ENCODE data around the gene RUNDC1.
"Not testable (repeated sequence)": the region's sequence is repeated elsewhere in the genome, so short reads cannot be mapped to it uniquely, and the experiment has no call there.

The RUNDC1 gene

DNA sequence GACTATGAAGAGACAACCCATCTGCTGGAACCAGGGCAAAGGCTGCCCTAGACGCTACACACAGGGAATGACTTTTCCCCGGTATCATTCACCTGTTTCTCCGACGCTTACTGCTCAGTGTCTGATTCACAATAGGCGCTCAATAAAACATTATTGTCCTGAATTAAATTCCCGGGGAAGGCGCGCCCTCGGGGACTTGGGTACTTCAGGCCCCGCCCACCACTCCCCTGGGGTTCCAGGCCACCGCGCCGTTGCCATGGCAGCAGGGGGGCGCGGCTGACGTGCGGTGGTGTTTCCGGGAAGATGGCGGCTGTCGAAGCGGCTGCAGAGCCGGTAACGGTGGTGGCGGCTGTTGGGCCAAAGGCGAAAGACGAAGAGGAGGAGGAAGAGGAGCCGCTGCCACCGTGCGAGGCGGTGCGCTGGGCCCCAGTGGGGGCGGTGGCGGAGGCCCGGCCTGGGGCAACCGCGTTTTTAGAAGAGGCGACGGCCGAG, at the start of gene RUNDC1:
RUNDC1 (plus strand) TSS at position 292 of the 492 bp plus-strand sequence; CDS start at position 304, 12 bp downstream.
- peak; percentile 21 for DNase-seq (ENCODE audit: low read depth, low spot score)

DNA sequence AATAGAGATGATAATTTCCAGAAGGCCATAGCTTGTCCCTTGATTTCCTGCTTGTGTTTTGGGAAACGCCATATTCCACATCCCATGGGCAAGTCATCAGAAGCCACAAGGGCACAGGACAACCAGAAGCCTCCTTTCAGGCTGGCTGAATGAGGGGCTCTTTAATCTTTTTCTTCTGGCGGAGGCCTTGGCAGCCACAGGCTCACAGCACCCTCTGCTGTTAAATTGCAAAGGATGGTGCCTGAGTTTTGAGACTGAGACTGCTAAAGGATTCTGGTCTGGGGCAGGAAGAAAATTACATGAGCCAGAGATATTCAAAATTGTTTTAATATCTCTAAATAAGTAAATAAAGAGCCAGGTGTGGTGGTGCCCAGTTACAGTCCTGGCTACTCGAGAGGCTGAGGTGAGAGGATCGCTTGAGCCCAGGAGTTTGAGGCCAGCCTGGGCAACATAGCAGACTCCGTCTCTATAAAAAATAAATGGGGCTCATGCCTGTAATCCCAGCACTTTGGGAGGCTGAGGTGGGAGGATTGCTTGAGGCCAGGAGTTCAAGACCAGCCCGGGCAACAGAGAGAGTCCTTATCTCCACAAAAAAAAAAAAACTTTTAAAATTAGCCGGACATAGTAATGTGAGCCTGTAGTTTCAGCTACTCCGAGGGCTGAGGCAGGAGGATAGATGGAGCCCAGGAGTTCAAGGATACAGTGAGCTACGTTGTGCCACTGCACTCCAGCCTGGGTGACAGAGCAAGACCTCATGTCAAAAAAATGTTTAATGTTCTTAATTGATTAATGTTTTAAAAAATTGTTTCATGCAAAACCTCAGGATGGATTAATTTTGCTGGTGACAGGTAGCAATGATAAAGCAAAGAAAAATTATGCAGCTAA, 42.4 kb upstream of the RUNDC1 start:
- DNase-seq (ENCODE audit: low read depth, low spot score), result peak; percentile 13

DNA sequence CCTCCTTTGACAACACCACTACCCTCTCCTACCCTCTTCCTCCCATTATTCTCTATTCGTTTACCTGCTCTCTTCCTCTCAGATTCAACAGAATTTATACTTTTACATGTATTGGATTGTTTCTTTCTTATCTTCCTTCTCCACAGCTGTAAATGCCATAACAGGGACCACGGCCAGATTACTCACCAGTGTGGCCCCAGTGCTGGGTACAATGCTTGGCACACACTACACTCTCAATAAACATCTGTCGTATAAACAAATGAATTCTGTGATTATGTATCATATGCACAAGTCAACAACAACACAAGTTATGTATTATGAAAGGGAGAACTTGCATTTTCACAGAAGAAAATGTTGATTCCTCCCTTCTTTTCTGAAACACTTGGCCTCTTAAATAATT, 36.2 kb upstream of the RUNDC1 start:
- no peak for DNase-seq (ENCODE audit: low read depth, low spot score)

DNA sequence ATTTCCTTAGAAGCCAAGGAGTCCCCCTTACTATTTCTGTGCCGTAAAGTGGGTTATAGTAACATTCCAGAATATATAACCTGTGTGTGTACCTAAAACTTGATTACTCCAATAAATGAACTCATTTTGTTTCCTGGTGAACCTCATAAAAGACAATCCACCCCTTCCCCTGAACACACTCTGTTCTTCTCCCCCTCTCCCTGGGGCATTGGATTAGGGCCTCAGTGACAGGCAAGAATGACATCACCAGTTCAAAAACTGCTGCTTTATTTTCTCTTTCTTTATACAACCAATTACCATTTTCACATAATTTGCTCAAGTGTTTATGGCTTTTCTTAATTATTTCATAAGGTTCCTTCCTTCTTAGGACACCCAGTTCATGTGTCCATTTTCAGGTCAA, 33.6 kb upstream of the RUNDC1 start:
- no peak for DNase-seq (ENCODE audit: low read depth, low spot score)

DNA sequence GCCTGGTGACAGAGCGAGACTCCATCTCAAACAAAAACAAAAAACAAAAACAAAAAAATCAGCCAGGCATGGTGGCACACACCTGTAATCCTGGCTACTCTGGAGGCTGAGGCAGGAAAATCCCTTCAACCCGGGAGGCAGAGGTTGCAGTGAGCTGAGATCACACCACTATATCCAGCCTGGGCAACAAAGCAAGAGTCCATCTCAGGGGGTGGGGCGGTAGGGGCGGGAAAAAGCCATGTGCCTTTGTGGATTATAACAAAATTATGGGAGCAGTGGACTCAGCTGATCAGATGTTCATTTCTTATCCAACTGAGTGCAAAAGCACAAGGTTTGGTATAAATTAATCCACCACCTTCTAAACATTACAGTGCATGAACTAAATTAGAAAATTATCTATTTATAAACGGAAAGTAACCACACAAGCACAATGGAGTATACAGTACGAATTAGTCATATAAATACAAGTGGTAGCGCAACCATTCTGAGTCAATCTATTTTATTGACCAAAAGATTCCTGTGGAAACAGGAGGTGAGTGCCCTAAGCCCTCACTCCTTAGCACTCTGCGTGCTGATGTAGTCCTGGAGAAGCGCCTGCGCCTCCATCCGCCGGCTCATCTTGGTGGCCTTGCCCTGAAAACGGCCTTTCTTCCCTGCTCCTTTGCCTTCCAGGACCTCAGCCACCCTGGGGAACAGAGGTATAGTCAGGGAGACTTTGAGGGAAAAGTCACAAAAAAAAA, 30.2 kb upstream of the RUNDC1 start:
- no peak for DNase-seq (ENCODE audit: low read depth, low spot score)

DNA sequence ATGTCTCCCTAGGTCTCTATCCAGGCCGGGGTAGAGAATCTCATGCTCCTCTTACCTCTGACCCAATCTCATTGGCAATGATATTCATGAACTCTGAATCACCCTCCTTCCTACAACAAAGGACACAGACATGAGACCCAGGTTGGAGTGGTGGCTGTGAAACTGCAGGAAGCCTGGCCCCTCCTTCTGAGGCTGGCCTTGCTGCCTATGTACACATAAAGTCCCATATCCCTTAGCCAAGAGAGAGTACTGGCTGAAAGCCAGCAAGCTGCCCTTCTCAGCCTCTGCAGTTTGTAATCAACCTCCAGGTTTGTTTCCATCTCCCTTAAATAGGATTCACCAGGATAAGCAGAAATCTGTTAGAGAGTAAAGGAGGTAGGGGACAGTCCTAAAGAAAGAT, 26.7 kb upstream of the RUNDC1 start:
- DNase-seq (ENCODE audit: low read depth, low spot score), result no peak

DNA sequence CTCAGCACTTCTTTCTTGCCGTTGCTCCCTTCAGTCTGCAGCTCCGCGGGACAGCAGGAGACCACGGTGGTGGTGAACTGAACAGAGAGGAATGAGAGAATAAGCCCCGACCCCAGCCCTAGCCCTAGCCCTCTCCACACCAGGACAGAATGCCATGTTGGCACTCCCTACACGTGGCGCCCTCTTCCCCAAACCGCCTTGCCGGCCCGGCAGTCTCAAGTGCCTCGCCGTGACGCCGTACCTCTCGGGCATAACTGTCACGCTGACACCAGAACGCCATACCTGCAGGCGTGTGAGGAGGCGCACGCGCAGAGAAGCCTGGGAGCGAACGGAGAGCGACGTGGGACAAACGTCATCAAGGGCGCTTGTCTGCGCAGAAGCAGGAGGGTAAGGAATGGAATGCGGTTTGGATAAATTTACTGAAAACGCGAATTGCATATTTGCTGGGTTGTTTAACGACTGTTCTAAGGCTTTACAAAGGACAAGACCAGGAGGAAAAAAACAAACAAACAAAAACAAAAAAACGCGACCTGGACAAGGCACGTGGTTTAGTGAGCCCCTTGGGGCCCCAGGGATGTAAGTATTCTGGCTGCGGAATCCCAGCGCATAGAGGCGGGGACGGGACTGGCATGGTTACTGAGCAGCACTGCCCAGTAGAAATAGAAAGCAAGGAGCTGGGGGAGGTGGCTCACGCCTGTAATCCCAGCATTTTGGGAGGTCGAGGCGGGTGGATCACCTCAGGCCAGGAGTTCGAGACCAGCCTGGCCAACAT, 16.0 kb upstream of the RUNDC1 start, which contains the start of gene AARSD1:
AARSD1 (minus strand) TSS at position 294 of the 772 bp plus-strand sequence; CDS start at position 280, 14 bp downstream.
- DNase-seq (ENCODE audit: low read depth, low spot score), result peak; percentile 77

DNA sequence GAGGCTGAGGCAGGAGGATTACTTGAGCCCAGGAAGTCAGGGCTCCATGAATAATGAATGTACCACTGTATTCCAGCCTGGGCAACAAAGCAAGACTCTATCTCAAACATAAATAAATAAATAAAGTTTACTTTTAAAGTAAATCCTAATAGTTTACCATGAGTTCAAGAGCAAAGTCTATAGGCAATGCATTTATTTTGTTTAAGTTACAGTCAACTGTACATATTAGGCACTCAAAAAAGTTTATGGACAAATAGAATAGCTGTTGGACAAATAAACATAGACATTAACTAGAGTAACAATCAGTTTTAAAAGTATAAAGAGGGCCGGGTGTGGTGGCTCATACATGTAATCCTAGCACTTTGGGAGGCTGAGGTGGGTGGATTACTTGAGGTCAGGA, 12.4 kb upstream of the RUNDC1 start:
- DNase-seq (ENCODE audit: low read depth, low spot score), result no peak

DNA sequence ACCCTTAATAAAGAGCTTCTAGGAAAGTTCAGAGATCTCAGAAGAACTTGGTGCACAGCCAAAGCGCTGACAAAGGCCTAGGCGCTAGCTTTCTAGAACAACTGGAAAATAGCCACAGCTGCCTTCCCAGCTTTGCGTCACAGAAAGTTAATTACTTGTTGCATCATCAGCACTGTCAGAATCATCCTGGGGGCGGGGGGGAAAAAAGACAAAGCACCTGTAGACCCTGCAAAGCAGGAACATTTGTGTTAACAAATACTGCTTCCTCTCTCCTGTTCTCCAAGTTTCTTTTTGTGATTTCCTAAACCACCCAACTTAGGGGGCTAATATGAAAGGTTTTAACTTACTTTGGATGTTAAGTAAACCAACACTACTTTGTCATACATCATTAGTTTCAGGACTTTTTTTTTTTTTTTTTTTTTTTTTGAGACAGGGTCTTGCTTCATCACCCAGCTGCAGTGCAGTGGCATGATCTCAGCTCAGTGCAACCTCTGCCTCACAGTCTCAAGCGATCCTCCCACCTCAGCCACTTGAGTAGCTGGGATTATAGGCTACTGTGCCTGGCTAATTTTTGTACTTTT, 11.3 kb upstream of the RUNDC1 start:
- DNase-seq (ENCODE audit: low read depth, low spot score), result no peak

DNA sequence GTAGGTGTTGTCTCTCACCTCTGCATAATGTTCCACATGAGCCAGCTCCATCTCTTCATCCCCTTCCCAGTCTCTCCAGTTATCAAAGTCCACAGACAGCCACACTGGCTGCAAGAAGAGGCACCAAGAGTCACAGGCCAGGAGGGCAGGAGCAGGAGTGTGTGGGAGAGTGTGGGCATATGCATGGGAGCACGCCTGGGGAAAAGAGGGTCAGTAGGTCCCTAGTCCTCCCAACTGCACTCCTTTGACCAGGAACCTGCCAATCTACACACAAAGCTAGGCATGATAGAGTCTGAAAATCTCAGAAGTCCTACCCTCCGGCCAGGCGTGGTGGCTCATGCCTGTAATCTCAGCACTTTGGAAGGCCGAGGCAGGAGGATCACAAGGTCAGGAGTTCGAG, 8.8 kb upstream of the RUNDC1 start:
- no peak for DNase-seq (ENCODE audit: low read depth, low spot score)

DNA sequence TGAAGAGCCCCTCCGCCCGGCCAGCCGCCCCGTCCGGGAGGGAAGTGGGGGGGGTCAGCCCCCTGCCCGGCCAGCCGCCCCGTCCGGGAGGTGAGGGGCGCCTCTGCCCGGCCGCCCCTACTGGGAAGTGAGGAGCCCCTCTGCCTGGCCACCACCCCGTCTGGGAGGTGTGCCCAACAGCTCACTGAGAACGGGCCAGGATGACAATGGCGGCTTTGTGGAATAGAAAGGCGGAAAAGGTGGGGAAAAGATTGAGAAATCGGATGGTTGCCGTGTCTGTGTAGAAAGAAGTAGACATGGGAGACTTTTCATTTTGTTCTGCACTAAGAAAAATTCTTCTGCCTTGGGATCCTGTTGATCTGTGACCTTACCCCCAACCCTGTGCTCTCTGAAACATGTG, 7.0 kb upstream of the RUNDC1 start:
- DNase-seq (ENCODE audit: low read depth, low spot score), result not testable (repeated sequence)

DNA sequence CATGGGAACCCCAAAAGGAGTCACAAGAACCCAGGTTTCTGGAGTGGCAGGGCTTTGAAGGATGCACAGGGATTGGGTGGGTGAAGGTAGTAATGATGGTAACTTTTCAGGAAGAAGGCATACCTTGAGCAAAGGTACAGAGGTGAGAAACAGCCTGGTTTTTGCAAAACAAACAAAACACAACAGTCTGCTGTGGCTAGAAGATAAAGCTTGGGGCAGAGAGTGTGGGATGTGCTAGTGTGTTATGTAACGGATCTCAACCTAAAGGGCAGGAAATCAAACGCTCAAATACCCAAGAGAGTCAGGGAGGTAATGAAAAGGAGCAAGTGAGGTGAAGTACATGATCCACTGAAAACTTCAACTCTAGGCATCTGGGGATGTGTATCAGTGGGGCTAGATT, 5.1 kb upstream of the RUNDC1 start:
- no peak for DNase-seq (ENCODE audit: low read depth, low spot score)

DNA sequence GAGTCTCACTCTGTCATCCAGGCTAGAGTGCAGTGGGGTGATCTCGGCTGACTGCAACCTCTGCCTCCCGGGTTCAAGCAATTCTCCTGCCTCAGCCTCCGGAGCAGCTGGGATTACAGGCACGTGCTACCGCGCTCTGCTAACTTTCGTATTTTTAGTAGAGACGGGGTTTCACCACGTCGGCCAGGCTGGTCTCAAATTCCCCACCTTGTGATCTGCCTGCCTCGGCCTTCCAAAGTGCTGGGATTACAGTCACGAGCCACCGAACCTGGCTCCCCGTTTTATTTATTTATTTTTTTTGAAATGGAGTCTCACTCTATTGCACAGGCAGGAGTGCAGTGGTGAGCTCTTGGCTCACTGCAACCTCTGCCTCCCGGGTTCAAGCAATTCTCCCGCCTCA, 4.7 kb upstream of the RUNDC1 start:
- DNase-seq (ENCODE audit: low read depth, low spot score), result not testable (repeated sequence)

DNA sequence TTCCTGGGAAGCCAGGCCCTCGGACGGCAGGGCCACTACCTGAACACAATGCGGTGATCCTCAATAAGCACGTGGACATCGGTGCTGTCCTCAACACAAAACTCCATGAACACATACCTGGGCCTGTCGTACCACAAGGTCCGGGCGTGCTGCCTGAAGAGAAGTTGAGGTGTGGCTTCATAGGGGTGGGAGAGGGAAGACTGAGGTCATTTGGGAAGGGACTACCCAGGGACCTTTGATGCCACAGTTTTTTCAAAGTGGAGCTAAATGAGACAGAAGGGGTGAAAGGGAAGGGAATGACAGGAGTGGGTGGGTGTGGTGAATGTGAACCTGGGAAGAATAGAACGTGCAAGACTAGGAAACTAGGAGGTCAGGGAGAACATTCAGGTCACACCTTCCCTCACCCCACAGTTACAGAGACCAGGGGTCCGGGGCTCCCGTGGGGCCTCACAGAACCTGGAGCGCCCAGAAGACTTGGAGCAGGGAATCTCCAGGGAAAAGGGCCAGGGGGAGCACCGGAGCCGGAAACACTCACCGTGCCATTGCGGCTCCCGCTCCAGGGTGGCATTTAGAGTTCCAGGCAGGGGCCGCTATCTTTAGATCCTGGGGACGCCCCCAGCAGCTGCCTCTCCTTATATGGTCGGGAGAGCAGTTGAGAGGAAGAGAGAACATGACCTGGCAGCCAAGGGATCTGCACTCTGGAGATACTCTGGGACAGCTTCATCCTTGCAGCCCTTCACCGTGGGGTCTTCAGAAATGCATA, 673 bp upstream of the RUNDC1 start, which contains the start of gene PTGES3L:
PTGES3L (minus strand) TSS at position 570 of the 763 bp plus-strand sequence; CDS start at position 543, 27 bp downstream.
- DNase-seq (ENCODE audit: low read depth, low spot score), result no peak

DNA sequence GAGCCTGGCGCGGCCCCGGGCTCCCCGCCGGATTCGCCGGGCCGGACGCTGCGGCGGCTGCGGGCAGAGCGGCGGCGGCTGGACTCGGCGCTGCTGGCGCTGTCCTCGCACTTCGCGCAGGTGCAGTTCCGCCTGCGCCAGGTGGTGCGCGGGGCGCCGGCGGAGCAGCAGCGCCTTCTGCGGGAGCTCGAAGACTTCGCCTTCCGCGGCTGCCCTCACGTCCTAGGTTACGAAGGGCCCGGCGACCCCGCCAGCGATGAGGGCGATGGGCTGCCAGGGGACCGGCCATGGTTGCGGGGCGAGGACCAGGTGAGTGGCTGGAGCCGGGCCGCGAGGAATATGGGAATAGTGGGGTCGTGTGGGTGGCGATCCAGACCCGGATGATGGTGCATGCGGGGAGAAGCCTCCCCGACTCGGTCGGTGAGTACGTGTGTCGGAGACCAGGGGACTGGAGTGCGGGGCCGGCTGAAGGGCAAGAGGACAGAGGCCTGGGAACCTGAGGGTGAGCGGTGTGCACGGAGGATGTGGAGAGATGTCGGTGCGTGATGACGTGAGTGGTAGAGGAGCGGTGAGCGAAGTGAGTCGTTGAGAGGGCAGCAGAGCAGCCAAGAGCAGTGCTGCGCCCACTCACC, 517 bp downstream of the RUNDC1 start:
- no peak for DNase-seq (ENCODE audit: low read depth, low spot score)

DNA sequence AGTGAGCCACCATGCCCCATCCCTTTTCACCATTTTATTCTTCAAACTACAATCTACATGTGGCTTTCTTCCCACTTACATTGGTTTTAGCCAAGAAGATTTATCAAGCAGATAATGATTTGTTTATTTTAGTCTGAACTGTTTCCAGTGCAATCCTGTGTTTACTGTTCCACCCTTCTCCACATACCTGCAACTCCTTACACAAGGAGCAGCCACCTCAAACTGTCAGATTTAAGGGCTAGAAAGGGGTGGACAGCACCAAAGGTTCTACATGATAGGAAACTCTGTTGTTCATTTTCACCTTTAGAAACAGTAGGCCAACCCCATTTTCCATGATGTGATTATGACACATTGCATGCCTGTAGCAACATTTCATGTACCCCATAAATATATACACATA, 1.9 kb downstream of the RUNDC1 start:
- no peak for DNase-seq (ENCODE audit: low read depth, low spot score)

DNA sequence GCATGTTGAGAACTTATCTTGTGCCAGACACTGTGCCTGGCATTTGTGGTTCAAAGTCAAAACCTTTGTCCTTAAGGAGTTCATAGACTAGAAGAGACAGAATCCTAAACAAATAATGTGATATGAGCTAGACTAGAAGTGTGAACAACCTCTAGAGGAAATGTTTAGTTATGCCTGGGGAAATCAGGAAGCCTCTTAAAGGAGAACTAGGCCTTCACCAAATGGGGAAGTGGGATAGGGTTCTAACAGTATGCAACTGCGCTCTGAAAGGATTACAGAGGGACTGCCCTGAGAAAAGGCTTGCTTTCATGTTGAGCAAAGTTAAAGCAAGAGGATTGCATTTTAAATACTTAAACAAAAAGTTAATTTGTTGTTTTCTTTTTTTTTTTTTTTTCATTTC, 4.9 kb downstream of the RUNDC1 start:
- DNase-seq (ENCODE audit: low read depth, low spot score), result no peak

DNA sequence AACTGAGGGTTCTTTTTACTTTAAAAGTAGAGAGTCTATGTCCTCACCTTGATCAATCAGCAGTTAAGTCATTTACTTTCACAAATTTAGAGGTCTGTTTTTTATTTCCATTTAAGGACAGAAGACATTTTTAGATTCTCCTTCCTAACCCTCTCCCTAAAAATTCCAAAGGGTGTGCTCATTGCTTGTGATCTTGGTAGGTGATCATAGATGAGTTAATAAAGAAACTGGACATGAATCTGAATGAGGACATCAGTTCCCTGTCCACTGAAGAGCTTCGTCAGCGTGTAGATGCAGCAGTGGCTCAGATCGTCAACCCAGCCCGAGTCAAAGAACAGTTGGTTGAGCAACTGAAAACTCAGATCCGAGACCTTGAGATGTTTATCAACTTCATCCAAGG, 8.8 kb downstream of the RUNDC1 start:
- DNase-seq (ENCODE audit: low read depth, low spot score), result no peak

DNA sequence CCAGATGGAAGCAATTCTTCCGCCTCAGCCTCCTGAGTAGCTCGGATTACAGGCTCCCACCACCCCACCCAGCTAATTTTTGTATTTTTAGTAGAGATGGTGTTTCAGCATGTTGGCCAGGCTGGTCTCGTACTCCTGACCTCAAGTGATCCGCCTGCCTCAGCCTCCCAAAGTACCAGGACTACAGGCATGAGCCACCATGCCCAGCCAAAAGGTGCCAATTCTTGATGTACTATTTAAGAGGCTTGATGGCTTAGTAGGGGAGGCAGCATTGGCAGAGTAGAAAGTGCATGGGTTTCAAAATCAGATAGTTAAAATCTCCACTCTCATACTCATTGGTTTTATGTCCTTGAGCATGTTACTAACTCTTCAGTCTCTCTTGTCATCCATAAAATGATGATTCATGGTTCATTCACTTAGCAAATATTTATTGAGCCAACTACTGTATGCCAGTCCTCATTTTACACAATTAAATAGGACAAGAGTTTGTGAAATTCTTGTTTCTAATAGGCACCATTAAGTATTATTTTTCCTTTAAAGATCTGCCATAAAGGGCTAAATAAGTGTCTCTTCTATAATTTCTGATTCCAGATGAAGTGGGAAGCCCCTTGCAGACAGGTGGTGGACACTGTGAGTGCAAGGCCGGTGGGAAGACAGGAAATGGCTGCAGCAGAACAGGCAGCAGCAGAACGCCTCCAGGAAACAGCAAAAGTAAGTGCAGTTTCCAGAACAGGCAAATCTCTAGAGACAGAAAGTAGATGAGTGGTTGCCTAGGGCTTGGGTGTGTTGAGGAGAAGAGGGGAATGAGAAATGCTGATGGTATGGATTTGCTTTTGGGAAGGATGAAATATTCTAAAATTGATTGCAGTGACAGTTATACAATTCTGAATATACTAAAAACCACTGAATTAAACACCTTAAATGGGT, 9.6 kb downstream of the RUNDC1 start:
- no peak for DNase-seq (ENCODE audit: low read depth, low spot score)

All from brain pericyte (primary cell).